ENCODE data around the gene KNL1. TPM values are rescaled to one million over a fixed set of nuclear protein-coding genes. Genes with fewer than 3 reads are reported as not detected.

KNL1 gene
- total and polyA plus RNA-seq, 2 of the 8 experiments (the other 6 are each of a cell fraction or from before 2014, with no cell fraction given): 4.4 to 22.5 TPM

DNA sequence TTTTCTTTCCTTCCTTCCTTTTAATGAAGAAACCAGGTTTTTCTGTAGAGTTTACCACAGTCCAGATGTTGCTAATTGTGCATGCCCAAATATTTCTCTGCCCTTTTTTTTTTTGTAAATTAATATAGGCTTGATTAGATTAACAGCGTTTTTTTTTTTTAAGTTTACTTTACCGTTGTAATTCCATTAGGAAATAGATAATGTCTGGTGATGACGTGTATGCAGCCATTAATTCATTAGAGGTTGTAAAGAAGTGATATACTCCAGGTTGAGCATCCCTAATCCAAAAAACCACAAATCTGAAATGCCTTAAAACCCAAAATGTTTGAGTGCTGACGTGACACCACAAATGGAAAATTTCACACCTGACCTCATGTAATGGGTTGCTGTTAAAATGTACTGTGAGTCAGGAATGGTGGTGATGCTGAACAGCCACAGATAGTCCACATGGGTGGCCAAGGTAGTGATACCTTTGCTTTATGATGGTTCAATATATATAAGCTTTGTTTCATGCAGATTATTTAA, 43.2 kb downstream of the KNL1 start (continued):
- TF ChIP-seq, protein P1, sequence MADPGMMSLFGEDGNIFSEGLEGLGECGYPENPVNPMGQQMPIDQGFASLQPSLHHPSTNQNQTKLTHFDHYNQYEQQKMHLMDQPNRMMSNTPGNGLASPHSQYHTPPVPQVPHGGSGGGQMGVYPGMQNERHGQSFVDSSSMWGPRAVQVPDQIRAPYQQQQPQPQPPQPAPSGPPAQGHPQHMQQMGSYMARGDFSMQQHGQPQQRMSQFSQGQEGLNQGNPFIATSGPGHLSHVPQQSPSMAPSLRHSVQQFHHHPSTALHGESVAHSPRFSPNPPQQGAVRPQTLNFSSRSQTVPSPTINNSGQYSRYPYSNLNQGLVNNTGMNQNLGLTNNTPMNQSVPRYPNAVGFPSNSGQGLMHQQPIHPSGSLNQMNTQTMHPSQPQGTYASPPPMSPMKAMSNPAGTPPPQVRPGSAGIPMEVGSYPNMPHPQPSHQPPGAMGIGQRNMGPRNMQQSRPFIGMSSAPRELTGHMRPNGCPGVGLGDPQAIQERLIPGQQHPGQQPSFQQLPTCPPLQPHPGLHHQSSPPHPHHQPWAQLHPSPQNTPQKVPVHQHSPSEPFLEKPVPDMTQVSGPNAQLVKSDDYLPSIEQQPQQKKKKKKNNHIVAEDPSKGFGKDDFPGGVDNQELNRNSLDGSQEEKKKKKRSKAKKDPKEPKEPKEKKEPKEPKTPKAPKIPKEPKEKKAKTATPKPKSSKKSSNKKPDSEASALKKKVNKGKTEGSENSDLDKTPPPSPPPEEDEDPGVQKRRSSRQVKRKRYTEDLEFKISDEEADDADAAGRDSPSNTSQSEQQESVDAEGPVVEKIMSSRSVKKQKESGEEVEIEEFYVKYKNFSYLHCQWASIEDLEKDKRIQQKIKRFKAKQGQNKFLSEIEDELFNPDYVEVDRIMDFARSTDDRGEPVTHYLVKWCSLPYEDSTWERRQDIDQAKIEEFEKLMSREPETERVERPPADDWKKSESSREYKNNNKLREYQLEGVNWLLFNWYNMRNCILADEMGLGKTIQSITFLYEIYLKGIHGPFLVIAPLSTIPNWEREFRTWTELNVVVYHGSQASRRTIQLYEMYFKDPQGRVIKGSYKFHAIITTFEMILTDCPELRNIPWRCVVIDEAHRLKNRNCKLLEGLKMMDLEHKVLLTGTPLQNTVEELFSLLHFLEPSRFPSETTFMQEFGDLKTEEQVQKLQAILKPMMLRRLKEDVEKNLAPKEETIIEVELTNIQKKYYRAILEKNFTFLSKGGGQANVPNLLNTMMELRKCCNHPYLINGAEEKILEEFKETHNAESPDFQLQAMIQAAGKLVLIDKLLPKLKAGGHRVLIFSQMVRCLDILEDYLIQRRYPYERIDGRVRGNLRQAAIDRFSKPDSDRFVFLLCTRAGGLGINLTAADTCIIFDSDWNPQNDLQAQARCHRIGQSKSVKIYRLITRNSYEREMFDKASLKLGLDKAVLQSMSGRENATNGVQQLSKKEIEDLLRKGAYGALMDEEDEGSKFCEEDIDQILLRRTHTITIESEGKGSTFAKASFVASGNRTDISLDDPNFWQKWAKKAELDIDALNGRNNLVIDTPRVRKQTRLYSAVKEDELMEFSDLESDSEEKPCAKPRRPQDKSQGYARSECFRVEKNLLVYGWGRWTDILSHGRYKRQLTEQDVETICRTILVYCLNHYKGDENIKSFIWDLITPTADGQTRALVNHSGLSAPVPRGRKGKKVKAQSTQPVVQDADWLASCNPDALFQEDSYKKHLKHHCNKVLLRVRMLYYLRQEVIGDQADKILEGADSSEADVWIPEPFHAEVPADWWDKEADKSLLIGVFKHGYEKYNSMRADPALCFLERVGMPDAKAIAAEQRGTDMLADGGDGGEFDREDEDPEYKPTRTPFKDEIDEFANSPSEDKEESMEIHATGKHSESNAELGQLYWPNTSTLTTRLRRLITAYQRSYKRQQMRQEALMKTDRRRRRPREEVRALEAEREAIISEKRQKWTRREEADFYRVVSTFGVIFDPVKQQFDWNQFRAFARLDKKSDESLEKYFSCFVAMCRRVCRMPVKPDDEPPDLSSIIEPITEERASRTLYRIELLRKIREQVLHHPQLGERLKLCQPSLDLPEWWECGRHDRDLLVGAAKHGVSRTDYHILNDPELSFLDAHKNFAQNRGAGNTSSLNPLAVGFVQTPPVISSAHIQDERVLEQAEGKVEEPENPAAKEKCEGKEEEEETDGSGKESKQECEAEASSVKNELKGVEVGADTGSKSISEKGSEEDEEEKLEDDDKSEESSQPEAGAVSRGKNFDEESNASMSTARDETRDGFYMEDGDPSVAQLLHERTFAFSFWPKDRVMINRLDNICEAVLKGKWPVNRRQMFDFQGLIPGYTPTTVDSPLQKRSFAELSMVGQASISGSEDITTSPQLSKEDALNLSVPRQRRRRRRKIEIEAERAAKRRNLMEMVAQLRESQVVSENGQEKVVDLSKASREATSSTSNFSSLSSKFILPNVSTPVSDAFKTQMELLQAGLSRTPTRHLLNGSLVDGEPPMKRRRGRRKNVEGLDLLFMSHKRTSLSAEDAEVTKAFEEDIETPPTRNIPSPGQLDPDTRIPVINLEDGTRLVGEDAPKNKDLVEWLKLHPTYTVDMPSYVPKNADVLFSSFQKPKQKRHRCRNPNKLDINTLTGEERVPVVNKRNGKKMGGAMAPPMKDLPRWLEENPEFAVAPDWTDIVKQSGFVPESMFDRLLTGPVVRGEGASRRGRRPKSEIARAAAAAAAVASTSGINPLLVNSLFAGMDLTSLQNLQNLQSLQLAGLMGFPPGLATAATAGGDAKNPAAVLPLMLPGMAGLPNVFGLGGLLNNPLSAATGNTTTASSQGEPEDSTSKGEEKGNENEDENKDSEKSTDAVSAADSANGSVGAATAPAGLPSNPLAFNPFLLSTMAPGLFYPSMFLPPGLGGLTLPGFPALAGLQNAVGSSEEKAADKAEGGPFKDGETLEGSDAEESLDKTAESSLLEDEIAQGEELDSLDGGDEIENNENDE (IDR thresholded peaks at IDR 0.05; ENCODE audit: insufficient replicate concordance, low read length): no peak
- no peak for TF ChIP-seq ASH2L (IDR thresholded peaks at IDR 0.05; ENCODE audit: low read length)
- TF ChIP-seq SP4 (IDR thresholded peaks at IDR 0.05; ENCODE audit: low read length): no peak
- no peak for TF ChIP-seq TCF12 (IDR thresholded peaks at IDR 0.05; ENCODE audit: low read depth, low read length)

Measured in H1 (cell line).